Measurements from ENCODE around the gene SLC17A5.

The SLC17A5 gene

DNA sequence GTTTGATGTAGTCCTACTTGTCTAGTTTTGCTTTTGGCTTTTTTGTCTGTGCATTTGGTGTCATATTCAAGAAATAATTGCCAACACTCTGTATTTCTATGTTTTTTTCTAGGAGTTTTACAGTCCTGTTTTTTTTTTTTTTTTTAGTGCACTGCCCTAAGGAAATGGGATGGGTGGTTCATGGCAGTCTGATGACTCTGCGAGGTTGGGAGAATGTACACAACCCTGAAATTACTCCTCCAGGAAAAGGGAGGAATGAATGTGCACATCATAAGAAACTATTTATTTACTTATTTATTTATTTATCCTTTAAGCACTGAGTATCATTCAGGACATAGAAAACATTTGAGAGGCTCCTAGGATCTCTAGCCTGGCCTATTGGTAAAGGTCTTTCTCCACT lies 15.2 kb upstream of the SLC17A5 start:
- Histone ChIP-seq H3K27ac (ENCODE audit: low read depth, low read length, poor library complexity, severe bottlenecking) (no peak overlapping the region), H3K4me2 (ENCODE audit: low read length) (no peak overlapping the region), H3K4me1 (ENCODE audit: insufficient read depth, low read length, severe bottlenecking) (no peaks in the 10 kb centered on the region)

DNA sequence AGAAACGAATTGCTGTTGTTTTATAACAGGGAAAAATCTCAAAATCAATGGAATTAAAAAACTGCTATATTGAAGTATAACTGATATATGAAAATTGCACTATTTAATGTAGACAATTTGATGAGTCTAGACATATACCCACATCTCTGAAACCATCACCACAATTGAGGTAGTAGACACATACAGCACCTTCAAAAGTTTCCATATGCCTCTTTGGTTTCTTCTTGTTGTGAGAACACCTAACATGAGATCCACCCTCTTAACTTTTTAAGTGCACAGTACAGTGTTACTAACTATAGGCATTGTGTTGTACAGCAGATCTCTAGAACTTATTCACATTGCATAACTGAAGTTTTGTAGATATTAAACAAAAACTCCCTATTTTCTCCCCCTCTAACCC lies 14.0 kb upstream of the SLC17A5 start:
- no peaks in the 10 kb centered on the region for H3K36me3 ChIP-seq (ENCODE audit: insufficient read depth, low read length)
- TF ChIP-seq EZH2 (IDR thresholded peaks at IDR 0.05; ENCODE audit: borderline replicate concordance, low read length) (no peak), CTCF (IDR thresholded peaks at IDR 0.05; ENCODE audit: low read length) (no peak)
- H3K9ac ChIP-seq (ENCODE audit: low read length), result no peak overlapping the region
- no peaks in the 10 kb centered on the region for H3K9me3 ChIP-seq (ENCODE audit: low read length)
- no peaks in the 10 kb centered on the region for H3K9me2 ChIP-seq (ENCODE audit: low read depth, low read length)
- H4K20me1 ChIP-seq (ENCODE audit: insufficient read depth, low read length), result no peaks in the 10 kb centered on the region
- H3K27ac ChIP-seq (ENCODE audit: low read depth, low read length, poor library complexity, severe bottlenecking), result no peak overlapping the region
- H3K4me2 ChIP-seq (ENCODE audit: low read length), result no peak overlapping the region
- no peaks in the 10 kb centered on the region for H3K79me2 ChIP-seq (ENCODE audit: insufficient read depth, low read length)
- no peaks in the 10 kb centered on the region for H3K27me3 ChIP-seq (ENCODE audit: insufficient read depth, low read length)
- no peak overlapping the region for H2AFZ ChIP-seq (ENCODE audit: low read length)
- H3K4me3 ChIP-seq (ENCODE audit: low read depth, low read length, poor library complexity, severe bottlenecking), result no peak overlapping the region
- no peaks in the 10 kb centered on the region for H3F3A ChIP-seq (ENCODE audit: insufficient read depth, low read length)
- H3K4me1 ChIP-seq (ENCODE audit: insufficient read depth, low read length, severe bottlenecking), result no peaks in the 10 kb centered on the region

More for the DNA sequence above, 15.2 kb upstream of the SLC17A5 start:
- H3K9me2 ChIP-seq (ENCODE audit: low read depth, low read length), result no peaks in the 10 kb centered on the region
- no peaks in the 10 kb centered on the region for H3K9me3 ChIP-seq (ENCODE audit: low read length)
- H4K20me1 ChIP-seq (ENCODE audit: insufficient read depth, low read length), result no peaks in the 10 kb centered on the region
- H3K27me3 ChIP-seq (ENCODE audit: insufficient read depth, low read length), result no peaks in the 10 kb centered on the region
- TF ChIP-seq CTCF (IDR thresholded peaks at IDR 0.05; ENCODE audit: low read length) (no peak), EZH2 (IDR thresholded peaks at IDR 0.05; ENCODE audit: borderline replicate concordance, low read length) (no peak)
- no peaks in the 10 kb centered on the region for H3K79me2 ChIP-seq (ENCODE audit: insufficient read depth, low read length)
- H3K4me3 ChIP-seq (ENCODE audit: low read depth, low read length, poor library complexity, severe bottlenecking), result no peak overlapping the region
- H2AFZ ChIP-seq (ENCODE audit: low read length), result no peak overlapping the region
- no peaks in the 10 kb centered on the region for H3K36me3 ChIP-seq (ENCODE audit: insufficient read depth, low read length)
- H3K9ac ChIP-seq (ENCODE audit: low read length), result no peak overlapping the region
- no peaks in the 10 kb centered on the region for H3F3A ChIP-seq (ENCODE audit: insufficient read depth, low read length)

GRCh38 chr6:73666393-73666792 lies 12.6 kb upstream of the SLC17A5 start:
- H3F3A ChIP-seq (ENCODE audit: insufficient read depth, low read length), result no peaks in the 10 kb centered on the region
- no peak overlapping the region for H3K4me3 ChIP-seq (ENCODE audit: low read depth, low read length, poor library complexity, severe bottlenecking)
- no peak overlapping the region for H3K4me2 ChIP-seq (ENCODE audit: low read length)
- no peaks in the 10 kb centered on the region for H3K9me2 ChIP-seq (ENCODE audit: low read depth, low read length)
- H3K4me1 ChIP-seq (ENCODE audit: insufficient read depth, low read length, severe bottlenecking), result no peaks in the 10 kb centered on the region
- no peaks in the 10 kb centered on the region for H3K27me3 ChIP-seq (ENCODE audit: insufficient read depth, low read length)
- no peaks in the 10 kb centered on the region for H4K20me1 ChIP-seq (ENCODE audit: insufficient read depth, low read length)
- no peaks in the 10 kb centered on the region for H3K79me2 ChIP-seq (ENCODE audit: insufficient read depth, low read length)
- H3K9me3 ChIP-seq (ENCODE audit: low read length), result no peaks in the 10 kb centered on the region
- TF ChIP-seq EZH2 (IDR thresholded peaks at IDR 0.05; ENCODE audit: borderline replicate concordance, low read length), result no peak
- H3K36me3 ChIP-seq (ENCODE audit: insufficient read depth, low read length), result no peaks in the 10 kb centered on the region
- H3K27ac ChIP-seq (ENCODE audit: low read depth, low read length, poor library complexity, severe bottlenecking), result no peak overlapping the region
- H2AFZ ChIP-seq (ENCODE audit: low read length), result no peak overlapping the region
- no peak overlapping the region for H3K9ac ChIP-seq (ENCODE audit: low read length)

GRCh38 chr6:73665686-73666319 lies 12.0 kb upstream of the SLC17A5 start:
- Histone ChIP-seq H3K9ac (ENCODE audit: low read length) (no peak overlapping the region), H3K27ac (ENCODE audit: low read depth, low read length, poor library complexity, severe bottlenecking) (no peak overlapping the region), H3K9me2 (ENCODE audit: low read depth, low read length) (no peaks in the 10 kb centered on the region), H2AFZ (ENCODE audit: low read length) (no peak overlapping the region), H3K27me3 (ENCODE audit: insufficient read depth, low read length) (no peaks in the 10 kb centered on the region), H3K9me3 (ENCODE audit: low read length) (no peaks in the 10 kb centered on the region), H3K36me3 (ENCODE audit: insufficient read depth, low read length) (no peaks in the 10 kb centered on the region), H3K4me3 (ENCODE audit: low read depth, low read length, poor library complexity, severe bottlenecking) (no peak overlapping the region), H3K4me2 (ENCODE audit: low read length) (no peak overlapping the region), H3K4me1 (ENCODE audit: insufficient read depth, low read length, severe bottlenecking) (no peaks in the 10 kb centered on the region), H4K20me1 (ENCODE audit: insufficient read depth, low read length) (no peaks in the 10 kb centered on the region), H3K79me2 (ENCODE audit: insufficient read depth, low read length) (no peaks in the 10 kb centered on the region), H3F3A (ENCODE audit: insufficient read depth, low read length) (no peaks in the 10 kb centered on the region)
- TF ChIP-seq CTCF (IDR thresholded peaks at IDR 0.05; ENCODE audit: low read length) (no peak), EZH2 (IDR thresholded peaks at IDR 0.05; ENCODE audit: borderline replicate concordance, low read length) (no peak)

Data from OCI-LY1 (cell line).